ENCODE data around the gene VPS35.

VPS35 gene

GRCh38 chr16:46729326-46729995, 40.5 kb upstream of the VPS35 start:
- no peak for DNase-seq
- Histone ChIP-seq H3K18ac (ENCODE audit: low read depth in 1 of 2, low read length in 2 of 2) (no peak overlapping the region), H2AFZ (ENCODE audit: low read depth, low read length) (no peak overlapping the region), H4K91ac (ENCODE audit: low read length) (no peak overlapping the region), H3K4me3 (ENCODE audit: insufficient read depth in 1 of 2, low read depth in 1 of 2, low read length in 2 of 2) (no peak overlapping the region), H2BK15ac (ENCODE audit: low read depth, poor library complexity, severe bottlenecking) (no peak overlapping the region), H3K27ac (ENCODE audit: low read length, poor library complexity, severe bottlenecking) (no peak overlapping the region), H2AK5ac (ENCODE audit: low read length, severe bottlenecking) (no peak overlapping the region), H3K36me3 (ENCODE audit: control insufficient read depth in 1 of 2, insufficient read depth in 2 of 2, low read depth in 1 of 2, low read length in 2 of 2) (no peaks in the 10 kb centered on the region), H2BK12ac (ENCODE audit: low read length in 2 of 2) (no peak overlapping the region), H3K4ac (ENCODE audit: low read depth in 1 of 2, low read length in 2 of 2) (no peak overlapping the region), H3K4me1 (ENCODE audit: control insufficient read depth, insufficient read depth, low read depth, low read length) (no peaks in the 10 kb centered on the region), H3K23ac (ENCODE audit: low read length in 2 of 2) (no peak overlapping the region), H2BK5ac (ENCODE audit: low read depth, low read length, poor library complexity, severe bottlenecking) (no peak overlapping the region), H3K79me1 (replicated peaks; ENCODE audit: low read length, poor library complexity, severe bottlenecking) (no peaks in the 10 kb centered on the region), H3K9me3 (ENCODE audit: control insufficient read depth, low read length) (peaks cover 8% of the 10 kb centered on the region), H4K8ac (ENCODE audit: low read length) (no peak overlapping the region), H3K14ac (ENCODE audit: low read length in 2 of 2) (no peak overlapping the region), H3K9ac (ENCODE audit: low read length) (no peak overlapping the region), H2BK120ac (ENCODE audit: low read depth, low read length) (no peak overlapping the region), H3K27me3 (ENCODE audit: control insufficient read depth in 1 of 2, insufficient read depth in 1 of 2, low read length in 2 of 2) (peaks cover 6 to 20% of the 10 kb centered on the region in 2 experiments), H3K4me2 (ENCODE audit: low read length, poor library complexity, severe bottlenecking) (no peak overlapping the region)
- WGBS: 93% methylated on average over 7 of the region's 7 CpGs

DNA sequence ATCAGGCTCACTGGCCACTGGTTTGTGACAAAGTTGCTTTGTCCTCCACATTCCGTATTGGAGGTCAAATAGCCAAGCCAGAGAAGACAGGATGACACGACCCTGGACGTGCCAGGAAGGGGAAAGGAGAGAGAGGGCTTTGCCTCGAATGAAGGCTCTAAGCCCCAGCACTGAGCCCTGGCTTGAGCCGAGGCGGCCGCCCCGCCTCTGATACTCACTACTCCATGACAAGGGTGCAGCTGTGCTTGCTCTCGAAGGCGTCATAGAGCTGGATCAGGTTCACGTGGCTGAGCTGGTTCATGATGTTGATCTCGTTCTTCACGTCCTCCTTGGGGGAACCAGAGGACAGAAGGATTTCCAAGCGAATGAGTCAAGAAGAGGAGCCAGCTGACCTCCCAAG, 39.8 kb upstream of the VPS35 start:
- Histone ChIP-seq H3K4me3 (ENCODE audit: insufficient read depth in 1 of 2, low read depth in 1 of 2, low read length in 2 of 2) (no peak overlapping the region), H2AFZ (ENCODE audit: low read depth, low read length) (no peak overlapping the region), H3K18ac (ENCODE audit: low read depth in 1 of 2, low read length in 2 of 2) (no peak overlapping the region), H2BK15ac (ENCODE audit: low read depth, poor library complexity, severe bottlenecking) (no peak overlapping the region), H2BK5ac (ENCODE audit: low read depth, low read length, poor library complexity, severe bottlenecking) (no peak overlapping the region), H3K4me2 (ENCODE audit: low read length, poor library complexity, severe bottlenecking) (no peak overlapping the region), H4K8ac (ENCODE audit: low read length) (no peak overlapping the region), H2AK5ac (ENCODE audit: low read length, severe bottlenecking) (no peak overlapping the region), H3K23ac (ENCODE audit: low read length in 2 of 2) (no peak overlapping the region), H3K27ac (ENCODE audit: low read length, poor library complexity, severe bottlenecking) (no peak overlapping the region), H2BK120ac (ENCODE audit: low read depth, low read length) (no peak overlapping the region), H3K27me3 (ENCODE audit: control insufficient read depth in 1 of 2, insufficient read depth in 1 of 2, low read length in 2 of 2) (peaks cover 6 to 20% of the 10 kb centered on the region in 2 experiments), H3K4me1 (ENCODE audit: control insufficient read depth, insufficient read depth, low read depth, low read length) (no peaks in the 10 kb centered on the region), H4K91ac (ENCODE audit: low read length) (no peak overlapping the region), H2BK12ac (ENCODE audit: low read length in 2 of 2) (no peak overlapping the region), H3K79me1 (replicated peaks; ENCODE audit: low read length, poor library complexity, severe bottlenecking) (no peaks in the 10 kb centered on the region), H3K14ac (ENCODE audit: low read length in 2 of 2) (no peak overlapping the region), H3K9ac (ENCODE audit: low read length) (no peak overlapping the region), H3K9me3 (ENCODE audit: control insufficient read depth, low read length) (peaks cover 8% of the 10 kb centered on the region), H3K4ac (ENCODE audit: low read depth in 1 of 2, low read length in 2 of 2) (no peak overlapping the region), H3K36me3 (ENCODE audit: control insufficient read depth in 1 of 2, insufficient read depth in 2 of 2, low read depth in 1 of 2, low read length in 2 of 2) (no peaks in the 10 kb centered on the region)
- DNase-seq: no peak
- WGBS: 87% methylated on average over 14 of the region's 14 CpGs

- H3K36me3 ChIP-seq (ENCODE audit: control insufficient read depth in 1 of 2, insufficient read depth in 2 of 2, low read depth in 1 of 2, low read length in 2 of 2): no peaks in the 10 kb centered on the region
- no peak overlapping the region for H2AFZ ChIP-seq (ENCODE audit: low read depth, low read length)
- H3K18ac ChIP-seq (ENCODE audit: low read depth in 1 of 2, low read length in 2 of 2): no peak overlapping the region
- H4K91ac ChIP-seq (ENCODE audit: low read length): no peak overlapping the region
- no peak overlapping the region for H2AK5ac ChIP-seq (ENCODE audit: low read length, severe bottlenecking)
- no peak overlapping the region for H2BK5ac ChIP-seq (ENCODE audit: low read depth, low read length, poor library complexity, severe bottlenecking)
- no peak overlapping the region for H2BK15ac ChIP-seq (ENCODE audit: low read depth, poor library complexity, severe bottlenecking)
- peaks cover 8% of the 10 kb centered on the region for H3K9me3 ChIP-seq (ENCODE audit: control insufficient read depth, low read length)
- H2BK120ac ChIP-seq (ENCODE audit: low read depth, low read length): no peak overlapping the region
- no peak overlapping the region for H3K4me3 ChIP-seq (ENCODE audit: insufficient read depth in 1 of 2, low read depth in 1 of 2, low read length in 2 of 2)
- no peak overlapping the region for H4K8ac ChIP-seq (ENCODE audit: low read length)
- no peak overlapping the region for H3K23ac ChIP-seq (ENCODE audit: low read length in 2 of 2)
- no peak for DNase-seq
- no peak overlapping the region for H3K27ac ChIP-seq (ENCODE audit: low read length, poor library complexity, severe bottlenecking)
- no peak overlapping the region for H3K9ac ChIP-seq (ENCODE audit: low read length)
- no peak overlapping the region for H3K4ac ChIP-seq (ENCODE audit: low read depth in 1 of 2, low read length in 2 of 2)
- H3K14ac ChIP-seq (ENCODE audit: low read length in 2 of 2): no peak overlapping the region
- no peaks in the 10 kb centered on the region for H3K79me1 ChIP-seq (replicated peaks; ENCODE audit: low read length, poor library complexity, severe bottlenecking)
- no peak overlapping the region for H2BK12ac ChIP-seq (ENCODE audit: low read length in 2 of 2)
- 91% methylated on average over 9 of the region's 9 CpGs for WGBS
- H3K27me3 ChIP-seq (ENCODE audit: control insufficient read depth in 1 of 2, insufficient read depth in 1 of 2, low read length in 2 of 2): peaks cover 6 to 13% of the 10 kb centered on the region in 2 experiments
- H3K4me2 ChIP-seq (ENCODE audit: low read length, poor library complexity, severe bottlenecking): no peak overlapping the region
- no peaks in the 10 kb centered on the region for H3K4me1 ChIP-seq (ENCODE audit: control insufficient read depth, insufficient read depth, low read depth, low read length)
These were observed 38.7 kb upstream of the VPS35 start for GRCh38 chr16:46727630-46728029.

DNA sequence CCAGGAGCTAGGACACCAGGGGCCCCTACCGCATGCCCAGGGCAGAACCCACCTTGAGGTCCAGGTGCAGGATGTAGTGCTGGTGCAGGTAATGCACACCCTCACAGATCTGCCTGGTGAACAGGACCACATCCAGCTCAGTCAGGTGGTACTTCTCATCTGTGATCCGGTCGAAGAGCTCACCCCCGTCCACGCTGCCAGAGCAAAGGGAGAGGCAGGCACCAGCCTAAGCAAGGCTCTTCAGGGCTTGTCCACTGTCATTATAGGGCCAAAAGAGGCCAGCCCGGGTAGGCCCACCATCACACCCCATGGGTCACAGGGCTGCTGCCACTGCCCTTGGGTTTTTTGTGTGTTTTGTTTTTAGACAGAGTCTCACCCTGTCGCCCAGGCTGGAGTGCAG, 38.2 kb upstream of the VPS35 start:
- H2BK5ac ChIP-seq (ENCODE audit: low read depth, low read length, poor library complexity, severe bottlenecking): no peak overlapping the region
- no peak overlapping the region for H3K18ac ChIP-seq (ENCODE audit: low read depth in 1 of 2, low read length in 2 of 2)
- H2BK12ac ChIP-seq (ENCODE audit: low read length in 2 of 2): no peak overlapping the region
- H3K27me3 ChIP-seq (ENCODE audit: control insufficient read depth in 1 of 2, insufficient read depth in 1 of 2, low read length in 2 of 2): peaks cover 1 to 10% of the 10 kb centered on the region in 2 experiments
- no peak overlapping the region for H2BK120ac ChIP-seq (ENCODE audit: low read depth, low read length)
- no peaks in the 10 kb centered on the region for H3K36me3 ChIP-seq (ENCODE audit: control insufficient read depth in 1 of 2, insufficient read depth in 2 of 2, low read depth in 1 of 2, low read length in 2 of 2)
- H4K91ac ChIP-seq (ENCODE audit: low read length): no peak overlapping the region
- no peak overlapping the region for H4K8ac ChIP-seq (ENCODE audit: low read length)
- no peaks in the 10 kb centered on the region for H3K4me1 ChIP-seq (ENCODE audit: control insufficient read depth, insufficient read depth, low read depth, low read length)
- 95% methylated on average over 6 of the region's 7 CpGs for WGBS
- H3K27ac ChIP-seq (ENCODE audit: low read length, poor library complexity, severe bottlenecking): no peak overlapping the region
- H3K14ac ChIP-seq (ENCODE audit: low read length in 2 of 2): no peak overlapping the region
- no peaks in the 10 kb centered on the region for H3K79me1 ChIP-seq (replicated peaks; ENCODE audit: low read length, poor library complexity, severe bottlenecking)
- DNase-seq: no peak
- no peak overlapping the region for H3K9ac ChIP-seq (ENCODE audit: low read length)
- no peak overlapping the region for H2BK15ac ChIP-seq (ENCODE audit: low read depth, poor library complexity, severe bottlenecking)
- peaks cover 8% of the 10 kb centered on the region for H3K9me3 ChIP-seq (ENCODE audit: control insufficient read depth, low read length)
- no peak overlapping the region for H3K4me3 ChIP-seq (ENCODE audit: insufficient read depth in 1 of 2, low read depth in 1 of 2, low read length in 2 of 2)
- no peak overlapping the region for H3K4me2 ChIP-seq (ENCODE audit: low read length, poor library complexity, severe bottlenecking)
- no peak overlapping the region for H2AK5ac ChIP-seq (ENCODE audit: low read length, severe bottlenecking)
- no peak overlapping the region for H3K23ac ChIP-seq (ENCODE audit: low read length in 2 of 2)
- no peak overlapping the region for H2AFZ ChIP-seq (ENCODE audit: low read depth, low read length)
- no peak overlapping the region for H3K4ac ChIP-seq (ENCODE audit: low read depth in 1 of 2, low read length in 2 of 2)
